Loucy (cell line): Measurements from ENCODE around the gene TNFRSF25.

ENCODE experiments used
- H2AFZ ChIP-seq: fragments of 200-600 bp; sonication (generic); 2 replicates; pipeline ENCODE4 v1.6.0; 2016; ENCODE audit warnings: antibody characterized with exemption, mild to moderate bottlenecking, low read length, moderate library complexity
- H3F3A ChIP-seq: fragments of 200-600 bp; 2 replicates; pipeline ENCODE4 v1.6.0; 2016; ENCODE audit warnings: antibody characterized with exemption, low read depth, mild to moderate bottlenecking
- H3K27me3 ChIP-seq: fragments of 200-600 bp; sonication (generic); 2 replicates; pipeline ENCODE4 v1.6.1; 2014; ENCODE audit warnings: low read length, mild to moderate bottlenecking; ENCODE audit not compliant: insufficient read depth, poor library complexity, severe bottlenecking
- H3K36me3 ChIP-seq: fragments of 200-600 bp; sonication (generic); 2 replicates; pipeline ENCODE4 v1.6.1; 2016; ENCODE audit warnings: low read length; ENCODE audit not compliant: insufficient read depth
- H3K4me1 ChIP-seq: fragments of 200-600 bp; sonication (generic); 2 replicates; pipeline ENCODE4 v1.5.1; 2014; ENCODE audit warnings: low read length, mild to moderate bottlenecking; ENCODE audit not compliant: insufficient read depth, poor library complexity, severe bottlenecking
- H3K4me2 ChIP-seq: fragments of 200-600 bp; sonication (generic); 2 replicates; pipeline ENCODE4 v1.6.0; 2014; ENCODE audit warnings: antibody characterized with exemption, low read length, low read depth, mild to moderate bottlenecking; ENCODE audit not compliant: poor library complexity, severe bottlenecking
- H3K4me3 ChIP-seq: fragments of 200-600 bp; sonication (generic); 2 replicates; pipeline ENCODE4 v1.5.1; 2014; ENCODE audit warnings: low read length, mild to moderate bottlenecking, mixed read lengths; ENCODE audit not compliant: poor library complexity, severe bottlenecking
- H3K79me2 ChIP-seq: fragments of 200-600 bp; sonication (generic); 2 replicates; pipeline ENCODE4 v1.6.1; 2014; ENCODE audit warnings: low read length; ENCODE audit not compliant: insufficient read depth
- H3K9ac ChIP-seq: fragments of 200-600 bp; sonication (generic); 2 replicates; pipeline ENCODE4 v1.6.0; 2014; ENCODE audit warnings: mild to moderate bottlenecking, low read depth, low read length, moderate library complexity; ENCODE audit not compliant: poor library complexity, severe bottlenecking
- H3K9me2 ChIP-seq: fragments of 200-600 bp; sonication (generic); replicated peaks from 2 replicates; pipeline ENCODE4 v1.6.1; 2016; ENCODE audit warnings: low read depth, low read length, mixed read lengths
- H3K9me3 ChIP-seq: fragments of 200-600 bp; sonication (generic); 2 replicates; pipeline ENCODE4 v1.6.1; 2014; ENCODE audit warnings: mild to moderate bottlenecking, antibody characterized with exemption, low read length, low read depth; ENCODE audit not compliant: insufficient read depth
- H4K20me1 ChIP-seq: fragments of 200-600 bp; sonication (generic); 2 replicates; pipeline ENCODE4 v1.6.0; 2014; ENCODE audit warnings: antibody characterized with exemption, low read length, mild to moderate bottlenecking; ENCODE audit not compliant: insufficient read depth, poor library complexity, severe bottlenecking
- EZH2phosphoT487 ChIP-seq: fragments of 200-600 bp; IDR thresholded peaks from 2 replicates; pipeline ENCODE4 v1.6.1; 2018; ENCODE audit warnings: antibody characterized with exemption, mild to moderate bottlenecking, moderate library complexity, borderline replicate concordance
- TF ChIP-seq, protein P1 (sequence below): fragments of 200-600 bp; sonication (generic); conservative IDR thresholded peaks from 2 replicates; pipeline ENCODE4 v1.5.1; 2014; ENCODE audit warnings: mild to moderate bottlenecking, antibody characterized with exemption, low read length

TNFRSF25 gene

DNA sequence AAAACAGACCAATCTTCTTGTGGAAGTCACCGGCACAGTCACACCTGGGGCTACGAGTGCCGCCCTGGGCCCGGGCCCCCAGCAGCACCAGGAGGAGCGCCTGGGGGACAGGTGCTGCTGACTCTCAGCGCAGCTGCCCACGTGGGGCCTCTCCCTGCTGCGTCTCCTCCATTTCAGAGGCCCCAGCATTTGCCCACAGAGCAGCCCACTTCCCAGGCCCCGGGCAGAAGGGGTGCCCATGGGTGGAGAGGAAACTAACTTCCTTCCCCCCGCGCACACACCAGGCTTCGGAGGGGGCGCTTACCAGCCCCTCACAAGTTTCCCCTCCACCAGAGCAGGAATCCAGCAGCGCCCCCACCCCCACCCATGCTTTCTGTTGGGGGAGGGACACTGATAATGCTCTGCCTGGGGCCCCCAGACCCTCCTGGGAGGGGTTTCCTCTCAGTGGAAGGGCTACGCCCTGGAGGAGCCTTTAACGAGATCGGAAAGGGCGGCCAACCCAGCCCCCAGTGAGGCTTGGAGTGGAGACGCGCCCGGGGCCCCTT is 440 bp downstream of the TNFRSF25 start:
- Histone ChIP-seq H3K9me2 (no peaks in the 10 kb centered on the region), H3K4me1 (no peaks in the 10 kb centered on the region), H3F3A (no peaks in the 10 kb centered on the region), H2AFZ (no peak overlapping the region), H3K27me3 (no peaks in the 10 kb centered on the region), H3K36me3 (no peaks in the 10 kb centered on the region), H3K9ac (no peak overlapping the region), H3K4me2 (no peak overlapping the region), H3K9me3 (no peaks in the 10 kb centered on the region), H4K20me1 (no peaks in the 10 kb centered on the region), H3K4me3 (no peak overlapping the region), H3K79me2 (no peaks in the 10 kb centered on the region)
- TF ChIP-seq EZH2phosphoT487 = no peak

DNA sequence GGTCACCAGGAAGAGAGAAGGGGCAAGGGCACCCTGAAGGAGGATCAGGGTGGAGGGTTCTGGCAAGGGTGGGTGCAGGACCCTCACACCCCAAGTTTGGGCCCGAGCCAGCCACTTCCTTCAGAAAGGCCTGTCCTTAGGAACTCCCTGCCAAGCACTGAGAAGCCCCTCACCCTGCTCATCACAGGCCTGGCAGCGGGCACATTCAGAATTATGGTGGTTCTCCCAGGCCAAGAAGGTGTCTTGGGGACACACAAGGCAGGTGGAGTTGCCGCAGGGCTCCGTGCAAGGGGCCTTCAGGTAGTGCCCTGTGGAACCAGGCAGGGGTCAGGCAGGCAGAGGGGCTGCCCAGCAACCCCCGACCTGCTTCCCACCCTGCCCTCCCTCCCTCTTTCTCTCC is 1.1 kb downstream of the TNFRSF25 start:
- no peaks in the 10 kb centered on the region for H3K9me2 ChIP-seq
- no peak overlapping the region for H3K9ac ChIP-seq
- no peaks in the 10 kb centered on the region for H3K36me3 ChIP-seq
- H3K4me2 ChIP-seq = no peak overlapping the region
- no peak overlapping the region for H3K4me3 ChIP-seq
- TF ChIP-seq EZH2phosphoT487 = no peak
- TF ChIP-seq, protein P1, sequence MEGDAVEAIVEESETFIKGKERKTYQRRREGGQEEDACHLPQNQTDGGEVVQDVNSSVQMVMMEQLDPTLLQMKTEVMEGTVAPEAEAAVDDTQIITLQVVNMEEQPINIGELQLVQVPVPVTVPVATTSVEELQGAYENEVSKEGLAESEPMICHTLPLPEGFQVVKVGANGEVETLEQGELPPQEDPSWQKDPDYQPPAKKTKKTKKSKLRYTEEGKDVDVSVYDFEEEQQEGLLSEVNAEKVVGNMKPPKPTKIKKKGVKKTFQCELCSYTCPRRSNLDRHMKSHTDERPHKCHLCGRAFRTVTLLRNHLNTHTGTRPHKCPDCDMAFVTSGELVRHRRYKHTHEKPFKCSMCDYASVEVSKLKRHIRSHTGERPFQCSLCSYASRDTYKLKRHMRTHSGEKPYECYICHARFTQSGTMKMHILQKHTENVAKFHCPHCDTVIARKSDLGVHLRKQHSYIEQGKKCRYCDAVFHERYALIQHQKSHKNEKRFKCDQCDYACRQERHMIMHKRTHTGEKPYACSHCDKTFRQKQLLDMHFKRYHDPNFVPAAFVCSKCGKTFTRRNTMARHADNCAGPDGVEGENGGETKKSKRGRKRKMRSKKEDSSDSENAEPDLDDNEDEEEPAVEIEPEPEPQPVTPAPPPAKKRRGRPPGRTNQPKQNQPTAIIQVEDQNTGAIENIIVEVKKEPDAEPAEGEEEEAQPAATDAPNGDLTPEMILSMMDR = no peak
- no peaks in the 10 kb centered on the region for H3K27me3 ChIP-seq
- H3K9me3 ChIP-seq = no peaks in the 10 kb centered on the region
- H3K79me2 ChIP-seq = no peaks in the 10 kb centered on the region
- peaks cover under 1% of the 10 kb centered on the region for H3K4me1 ChIP-seq
- no peak overlapping the region for H2AFZ ChIP-seq
- H3F3A ChIP-seq = no peaks in the 10 kb centered on the region
- H4K20me1 ChIP-seq = no peaks in the 10 kb centered on the region

DNA sequence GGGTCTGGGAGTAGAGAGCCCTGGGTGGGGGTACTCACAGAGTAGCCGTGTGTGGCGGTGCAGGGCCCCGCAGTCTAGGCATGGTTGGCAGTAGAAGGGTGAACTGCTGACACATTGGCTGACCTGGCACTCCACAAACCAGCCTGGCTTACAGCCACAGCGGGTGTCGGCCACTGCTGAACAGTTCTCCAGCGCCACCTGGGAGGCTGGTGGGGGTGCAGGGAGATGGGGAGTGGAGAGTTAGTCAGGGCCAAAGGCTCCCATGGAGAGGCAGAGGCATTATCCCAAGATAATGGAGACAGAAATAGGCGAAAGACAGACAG is 1.5 kb downstream of the TNFRSF25 start:
- Histone ChIP-seq H2AFZ (no peak overlapping the region), H3K9me2 (no peaks in the 10 kb centered on the region), H3K4me1 (peaks cover 4% of the 10 kb centered on the region), H3K4me2 (no peak overlapping the region), H3K9me3 (no peaks in the 10 kb centered on the region), H3F3A (no peaks in the 10 kb centered on the region), H3K9ac (no peak overlapping the region), H3K27me3 (no peaks in the 10 kb centered on the region), H3K79me2 (no peaks in the 10 kb centered on the region), H4K20me1 (no peaks in the 10 kb centered on the region), H3K4me3 (no peak overlapping the region), H3K36me3 (no peaks in the 10 kb centered on the region)
- TF ChIP-seq EZH2phosphoT487 = no peak
- TF ChIP-seq, protein P1 = no peak

DNA sequence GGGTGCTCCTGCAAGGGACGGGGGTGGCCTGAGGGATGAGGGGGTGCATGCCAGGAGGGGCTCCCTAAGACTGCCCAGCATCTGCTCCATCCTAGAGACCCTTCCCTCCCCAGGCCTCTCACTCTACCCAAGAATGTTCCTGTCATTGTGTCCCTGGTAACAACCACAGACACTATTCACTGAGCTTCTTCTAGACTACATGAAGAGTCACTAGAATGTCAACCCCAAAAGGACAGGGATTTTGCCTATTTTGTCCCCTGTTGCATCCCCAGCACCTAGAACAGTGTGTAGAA is 2.9 kb downstream of the TNFRSF25 start:
- Histone ChIP-seq H4K20me1 (no peaks in the 10 kb centered on the region), H3K27me3 (no peaks in the 10 kb centered on the region), H3K4me1 (peaks cover 6% of the 10 kb centered on the region), H3K79me2 (no peaks in the 10 kb centered on the region), H3F3A (no peaks in the 10 kb centered on the region), H3K36me3 (no peaks in the 10 kb centered on the region), H3K9ac (no peak overlapping the region), H3K9me2 (no peaks in the 10 kb centered on the region), H3K4me2 (no peak overlapping the region), H2AFZ (no peak overlapping the region), H3K4me3 (no peak overlapping the region), H3K9me3 (no peaks in the 10 kb centered on the region)
- TF ChIP-seq, protein P1 = no peak
- TF ChIP-seq EZH2phosphoT487 = no peak
